K562 (cell line): ENCODE data around the gene ANAPC2. TPM values are rescaled to one million over a fixed set of nuclear protein-coding genes. Genes with fewer than 3 reads are reported as not detected.

Experiments
- ATAC-seq: fragments of 200-7000 bp; cut with Tn5 transposase; 3 replicates; pipeline ENCODE4 v1.9.1; 2020; ENCODE audit warnings: moderate library complexity
- BruUV-seq: library from RNA; stranded (reverse); fragments of 400-500 nt; replicated peaks from 2 replicates; lab custom pipeline; 2021; lab: Mats Ljungman, UMichigan
- CTCF ChIA-PET: fragments of 300-600 bp; formaldehyde crosslinking; extraction: SDS; loops from one replicate; lab custom pipeline; 2021; ENCODE audit warnings: low intra/inter-chr PET ratio; lab: Yijun Ruan, JAX
- POLR2A ChIA-PET: fragments of 300-600, 350-650 bp; sonication (Branson Sonifier 250); formaldehyde crosslinking; extraction: SDS; loops from one replicate; lab custom pipeline; 2021; ENCODE audit warnings: antibody characterized with exemption, inconsistent platforms; lab: Yijun Ruan, JAX
- DNase-seq, 4 experiments: peaks; one replicate each; pipeline versions ENCODE4 v3.0.0 to v3.0.0-alpha.2; 2011 to 2018; ENCODE audit warnings: low spot score in 3 of 4, mixed read lengths in 3 of 4; ENCODE audit errors: extremely low read depth in 1 of 4
- FAIRE-seq: peaks from 2 replicates; lab custom pipeline; 2011; peaks lifted over from hg19 to GRCh38; lab: Jason Lieb, UNC
- H2AFZ ChIP-seq: 2 replicates; pipeline ENCODE4 v1.6.0; 2011; ENCODE audit warnings: low read depth, low read length, control low read depth, inconsistent platforms
- H3K27ac ChIP-seq: fragments of 200-600 bp; 3 replicates; pipeline ENCODE4 v1.8.0; 2011; ENCODE audit warnings: low read depth, mild to moderate bottlenecking, control low read depth, inconsistent platforms, low read length, moderate library complexity, mixed read lengths; ENCODE audit errors: extremely low read depth
- H3K27me3 ChIP-seq, 2 experiments: fragments of 300-600 bp in 1 of 2; 2 replicates in 1 of 2; 3 replicates in 1 of 2; pipeline versions ENCODE4 v1.6.0 to v1.8.0; 2011; ENCODE audit warnings: inconsistent platforms in 2 of 2, low read length in 2 of 2, mild to moderate bottlenecking in 1 of 2, mixed read lengths in 1 of 2, moderate library complexity in 1 of 2; ENCODE audit not compliant: control insufficient read depth in 2 of 2, insufficient read depth in 2 of 2
- H3K36me3 ChIP-seq: fragments of 300-600 bp; 3 replicates; pipeline ENCODE4 v1.8.0; 2011; ENCODE audit warnings: mild to moderate bottlenecking, low read length, inconsistent platforms; ENCODE audit not compliant: control insufficient read depth, insufficient read depth
- H3K4me1 ChIP-seq, 2 experiments: fragments of 200-600 bp in 1 of 2; replicated peaks in 1 of 2; 2 replicates in 1 of 2; 3 replicates in 1 of 2; pipeline versions ENCODE4 v1.5.1 to v1.8.0; 2011; ENCODE audit warnings: inconsistent platforms in 2 of 2, low read length in 2 of 2, mild to moderate bottlenecking in 1 of 2, mixed read lengths in 1 of 2, moderate library complexity in 1 of 2; ENCODE audit not compliant: control insufficient read depth in 2 of 2, insufficient read depth in 2 of 2
- H3K4me2 ChIP-seq: 2 replicates; pipeline ENCODE4 v1.6.1; 2011; ENCODE audit warnings: low read length, control low read depth, inconsistent platforms, mixed read lengths; ENCODE audit not compliant: insufficient read depth
- H3K4me3 ChIP-seq: fragments of 200-600 bp; sonication (generic), shearing (Covaris generic); 2 replicates; pipeline ENCODE4 v1.5.1; 2016; ENCODE audit warnings: control low read depth, inconsistent platforms
- H3K79me2 ChIP-seq: fragments of 200-600 bp; 3 replicates; pipeline ENCODE4 v1.8.0; 2011; ENCODE audit warnings: low read length, inconsistent platforms; ENCODE audit not compliant: control insufficient read depth, insufficient read depth
- H3K9ac ChIP-seq, 2 experiments: 2 replicates each; pipeline versions ENCODE4 v1.6.0 to v1.6.1; 2011; ENCODE audit warnings: low read depth in 2 of 2, low read length in 2 of 2, control low read depth in 1 of 2, inconsistent platforms in 1 of 2, mild to moderate bottlenecking in 1 of 2, mixed read lengths in 1 of 2; ENCODE audit not compliant: insufficient read depth in 1 of 2
- H3K9me1 ChIP-seq: one replicate; pipeline ENCODE4 v1.6.0; 2011; ENCODE audit warnings: inconsistent platforms, mild to moderate bottlenecking, low read length, moderate library complexity; ENCODE audit not compliant: control insufficient read depth, insufficient read depth
- H3K9me3 ChIP-seq: replicated peaks from 2 replicates; pipeline ENCODE4 v1.5.1; 2011; ENCODE audit warnings: low read depth, low read length, inconsistent platforms; ENCODE audit not compliant: control insufficient read depth, insufficient read depth
- H4K20me1 ChIP-seq: replicated peaks from 2 replicates; pipeline ENCODE4 v1.6.1; 2011; ENCODE audit warnings: low read length, inconsistent platforms, mixed read lengths; ENCODE audit not compliant: control insufficient read depth, insufficient read depth
- ARID1B ChIP-seq: fragments of 450-650 bp; IDR thresholded peaks from 2 replicates; pipeline ENCODE4 v1.6.1; 2016; ENCODE audit warnings: antibody characterized with exemption, mild to moderate bottlenecking, inconsistent platforms
- EGR1 ChIP-seq: fragments of 450-650 bp; conservative IDR thresholded peaks from 2 replicates; pipeline ENCODE4 v1.6.1; 2017; ENCODE audit warnings: mild to moderate bottlenecking
- EHMT2 ChIP-seq: fragments of 450-650 bp; IDR thresholded peaks from 2 replicates; pipeline ENCODE4 v1.6.1; 2018; ENCODE audit warnings: antibody characterized with exemption
- FIP1L1 ChIP-seq: fragments of 200-400 bp; formaldehyde crosslinking; IDR thresholded peaks from 2 replicates; pipeline ENCODE4 v1.6.1; 2018; ENCODE audit warnings: mild to moderate bottlenecking, low read depth, low read length; ENCODE audit not compliant: poor library complexity, severe bottlenecking
- MCM7 ChIP-seq, 2 experiments: fragments of 450-650 bp; IDR thresholded peaks; 2 replicates each; pipeline ENCODE4 v1.6.1; 2016 to 2018
- MTA2 ChIP-seq: fragments of 450-650 bp; IDR thresholded peaks from 2 replicates; pipeline ENCODE4 v1.6.1; 2016; ENCODE audit warnings: low read depth
- RNF2 ChIP-seq: sonication (generic); IDR thresholded peaks from 2 replicates; pipeline ENCODE4 v1.6.1; 2016
- TAF7 ChIP-seq: fragments of 450-650 bp; IDR thresholded peaks from 2 replicates; pipeline ENCODE4 v1.6.1; 2016; ENCODE audit warnings: missing genetic modification characterization, missing compliant biosample characterization
- TEAD4 ChIP-seq, 2 experiments: sonication (generic) in 1 of 2; formaldehyde crosslinking in 1 of 2; IDR thresholded peaks; 2 replicates each; pipeline versions ENCODE4 v1.6.1 to v1.8.0; 2012 to 2022; ENCODE audit warnings: borderline replicate concordance in 1 of 2, inconsistent platforms in 1 of 2, low read length in 1 of 2, mild to moderate bottlenecking in 1 of 2, missing genetic modification reagents in 1 of 2
- ZNF12 ChIP-seq: sonication (generic); formaldehyde crosslinking; IDR thresholded peaks from 2 replicates; pipeline ENCODE4 v1.4.0; 2020; ENCODE audit warnings: mild to moderate bottlenecking, missing genetic modification reagents
- ZNF3 ChIP-seq: fragments of 250-450 bp; sonication (Bioruptor Pico); IDR thresholded peaks from 2 replicates; pipeline ENCODE4 v1.5.0; 2021; ENCODE audit warnings: mild to moderate bottlenecking, moderate library complexity
- ZNF316 ChIP-seq: fragments of 450-650 bp; IDR thresholded peaks from 2 replicates; pipeline ENCODE4 v1.6.1; 2016
- ZNF436 ChIP-seq: fragments of 250-450, 450-650 bp; sonication (Bioruptor Pico); formaldehyde crosslinking; IDR thresholded peaks from 2 replicates; pipeline ENCODE4 v1.7.0; 2020; ENCODE audit warnings: mild to moderate bottlenecking
- WGBS: fragments of 100-300 bp; shearing (Covaris generic); methylation state at CpG from one replicate; pipeline ENCODE4 v1.1.6; 2016; ENCODE audit warnings: low coverage, mixed read lengths; ENCODE audit not compliant: insufficient coverage; ENCODE audit errors: missing lambda C conversion rate; 5-methylcytosine and 5-hydroxymethylcytosine counted together
- in situ Hi-C: fragments of 300-500 bp; cut with MboI; formaldehyde crosslinking; loops from 4 replicates; pipeline ENCODE4 v1.15.0; 2018; ENCODE audit warnings: inconsistent platforms, mixed read lengths
- intact Hi-C: fragments of 100-400 bp; cut with micrococcal nuclease; formaldehyde crosslinking; loops from 2 replicates; pipeline ENCODE4 v1.14.2; 2022
- polyA plus RNA-seq, 8 experiments: library from polyadenylated mRNA; depleted of rRNA in 4 of 8; stranded (reverse) in 5 of 8; unstranded in 3 of 8; fragments of >200 nt; fragmentation: Nextera tagmentation in 2 of 8; fragmentation: Illumina TruSeq in 1 of 8; extraction: Ambion mirVana in 2 of 8; extraction: Trizol in 1 of 8; gene quantifications; 2 replicates each; pipeline versions ENCODE4 v1.2.1 to v1.2.3, GENCODE V29; 2011 to 2014; ENCODE audit warnings: inconsistent platforms in 1 of 8, missing spikeins in 1 of 8
- total RNA-seq, 7 experiments: library from RNA; depleted of rRNA in 6 of 7; stranded (reverse); fragments of >200 nt in 6 of 7; fragmentation: Illumina TruSeq in 2 of 7; extraction: Trizol in 2 of 7; gene quantifications; 2 replicates each; pipeline versions ENCODE4 v1.2.1 to v1.2.3, GENCODE V29; 2011 to 2021; ENCODE audit warnings: low replicate concordance in 1 of 7
- TF ChIP-seq, protein P1 (sequence below): fragments of 250-450 bp; sonication (Bioruptor Pico); IDR thresholded peaks from 2 replicates; pipeline ENCODE4 v1.4.0; 2020
- TF ChIP-seq, protein P2 (sequence below): sonication (generic); formaldehyde crosslinking; IDR thresholded peaks from 2 replicates; pipeline ENCODE4 v1.8.0; 2022; ENCODE audit warnings: missing genetic modification reagents, mild to moderate bottlenecking, moderate library complexity, borderline replicate concordance
- TF ChIP-seq, protein P3 (sequence below): fragments of 250-450 bp; sonication (Bioruptor Pico); IDR thresholded peaks from 2 replicates; pipeline ENCODE4 v1.4.0; 2020

ANAPC2 gene
- total and polyA plus RNA-seq, 9 of the 15 experiments (the other 6 are each of a cell fraction or from before 2014, with no cell fraction given), result 0.11 to 56.5 (median 17.1) TPM; not detected in 1

DNA sequence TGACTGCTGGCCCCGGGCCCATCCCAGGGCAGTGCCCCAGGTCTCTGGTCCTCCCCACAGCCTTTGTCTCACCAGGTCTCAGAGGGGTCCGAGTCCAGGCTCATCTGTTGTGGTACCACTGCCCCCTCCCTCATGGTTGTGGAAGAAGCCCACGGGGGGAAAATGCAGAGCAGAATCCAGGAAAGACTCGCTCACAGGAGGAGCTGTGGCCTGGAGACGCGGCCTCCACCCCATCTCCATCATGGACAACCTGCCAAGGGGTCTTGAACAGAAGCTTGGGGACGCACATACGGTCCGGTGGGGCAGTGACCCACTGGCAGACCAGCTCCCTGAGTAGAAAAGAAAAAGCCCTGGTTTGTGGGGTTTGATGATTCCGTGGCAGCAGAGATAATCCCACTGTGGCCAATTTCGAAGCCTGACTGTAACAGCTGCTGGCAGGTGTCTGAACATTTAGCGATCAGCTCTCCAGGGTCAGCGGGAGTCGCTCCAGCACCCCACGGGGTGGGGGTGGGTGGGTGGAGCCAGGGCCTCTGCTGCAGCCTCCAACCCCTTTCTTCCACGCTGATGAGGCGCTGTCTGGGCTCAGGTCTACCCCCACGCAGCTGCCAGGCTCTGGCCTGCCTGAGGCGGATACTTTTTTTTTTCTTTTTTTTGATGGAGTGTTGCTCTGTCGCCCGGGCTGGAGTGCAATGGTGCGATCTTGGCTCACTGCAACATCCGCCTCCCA lies 51.3 kb downstream of the ANAPC2 start:
- H3K9ac ChIP-seq, result 0 out of 4 replicates have a peak overlapping the region, but pooled peaks of 1 of the 2 experiments have one; percentile 17
- no peaks in the 10 kb centered on the region for H3K9me3 ChIP-seq
- H3K4me1 ChIP-seq, result peaks cover 0 to 51% of the 10 kb centered on the region in 2 experiments; a peak in 2 of 5 replicates
- H3K4me3 ChIP-seq, result no peak overlapping the region
- ChIA-PET CTCF (no interaction called here), POLR2A (interaction anchor here (0.6 to 1.4 kb wide), 3 partner anchors 7 to 52 kb away, joined by 3 to 5 read pairs (median 3); no protein-coding TSS in a partner anchor)
- H3K9me1 ChIP-seq, result no peaks in the 10 kb centered on the region
- H3K36me3 ChIP-seq, result no peaks in the 10 kb centered on the region
- peak in 3 of 4 experiments; percentile 22 to 51 (median 45) for DNase-seq
- FAIRE-seq, result no peak
- peaks cover 19% of the 10 kb centered on the region for H4K20me1 ChIP-seq
- H3K79me2 ChIP-seq, result no peaks in the 10 kb centered on the region
- no peak overlapping the region for H3K27ac ChIP-seq
- no peak; the same call in 2 of the 3 replicates for ATAC-seq
- intact Hi-C loops, result no loop called here
- H3K27me3 ChIP-seq, result peaks cover 39 to 65% of the 10 kb centered on the region in 2 experiments; a peak in 4 of 5 replicates
- 7% methylated on average over 23 of the region's 23 CpGs for WGBS
- H2AFZ ChIP-seq, result no peak overlapping the region
- in situ Hi-C loops, result no loop called here
- no TSS peak for BruUV-seq
- H3K4me2 ChIP-seq, result no peak overlapping the region
- TF ChIP-seq MTA2 (no peak), ZNF3 (no peak), ZNF316 (no peak), MCM7 (IDR thresholded peaks at IDR 0.05) (no peak), ZNF12 (no peak), FIP1L1 (no peak), EHMT2 (no peak), TEAD4 (IDR thresholded peaks at IDR 0.05; ENCODE audit: low read length) (no peak), TEAD4 (CRISPR knock-in tag; IDR thresholded peaks at IDR 0.05; ENCODE audit: borderline replicate concordance) (no peak), TAF7 (tag) (no peak), ARID1B (no peak), RNF2 (no peak), EGR1 (no peak), ZNF436 (no peak)
- TF ChIP-seq, protein P1, sequence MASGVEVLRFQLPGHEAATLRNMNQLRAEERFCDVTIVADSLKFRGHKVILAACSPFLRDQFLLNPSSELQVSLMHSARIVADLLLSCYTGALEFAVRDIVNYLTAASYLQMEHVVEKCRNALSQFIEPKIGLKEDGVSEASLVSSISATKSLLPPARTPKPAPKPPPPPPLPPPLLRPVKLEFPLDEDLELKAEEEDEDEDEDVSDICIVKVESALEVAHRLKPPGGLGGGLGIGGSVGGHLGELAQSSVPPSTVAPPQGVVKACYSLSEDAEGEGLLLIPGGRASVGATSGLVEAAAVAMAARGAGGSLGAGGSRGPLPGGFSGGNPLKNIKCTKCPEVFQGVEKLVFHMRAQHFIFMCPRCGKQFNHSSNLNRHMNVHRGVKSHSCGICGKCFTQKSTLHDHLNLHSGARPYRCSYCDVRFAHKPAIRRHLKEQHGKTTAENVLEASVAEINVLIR, result no peak
- TF ChIP-seq, protein P2, sequence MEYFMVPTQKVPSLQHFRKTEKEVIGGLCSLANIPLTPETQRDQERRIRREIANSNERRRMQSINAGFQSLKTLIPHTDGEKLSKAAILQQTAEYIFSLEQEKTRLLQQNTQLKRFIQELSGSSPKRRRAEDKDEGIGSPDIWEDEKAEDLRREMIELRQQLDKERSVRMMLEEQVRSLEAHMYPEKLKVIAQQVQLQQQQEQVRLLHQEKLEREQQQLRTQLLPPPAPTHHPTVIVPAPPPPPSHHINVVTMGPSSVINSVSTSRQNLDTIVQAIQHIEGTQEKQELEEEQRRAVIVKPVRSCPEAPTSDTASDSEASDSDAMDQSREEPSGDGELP (CRISPR knock-in tag), result no peak
- TF ChIP-seq, protein P3, sequence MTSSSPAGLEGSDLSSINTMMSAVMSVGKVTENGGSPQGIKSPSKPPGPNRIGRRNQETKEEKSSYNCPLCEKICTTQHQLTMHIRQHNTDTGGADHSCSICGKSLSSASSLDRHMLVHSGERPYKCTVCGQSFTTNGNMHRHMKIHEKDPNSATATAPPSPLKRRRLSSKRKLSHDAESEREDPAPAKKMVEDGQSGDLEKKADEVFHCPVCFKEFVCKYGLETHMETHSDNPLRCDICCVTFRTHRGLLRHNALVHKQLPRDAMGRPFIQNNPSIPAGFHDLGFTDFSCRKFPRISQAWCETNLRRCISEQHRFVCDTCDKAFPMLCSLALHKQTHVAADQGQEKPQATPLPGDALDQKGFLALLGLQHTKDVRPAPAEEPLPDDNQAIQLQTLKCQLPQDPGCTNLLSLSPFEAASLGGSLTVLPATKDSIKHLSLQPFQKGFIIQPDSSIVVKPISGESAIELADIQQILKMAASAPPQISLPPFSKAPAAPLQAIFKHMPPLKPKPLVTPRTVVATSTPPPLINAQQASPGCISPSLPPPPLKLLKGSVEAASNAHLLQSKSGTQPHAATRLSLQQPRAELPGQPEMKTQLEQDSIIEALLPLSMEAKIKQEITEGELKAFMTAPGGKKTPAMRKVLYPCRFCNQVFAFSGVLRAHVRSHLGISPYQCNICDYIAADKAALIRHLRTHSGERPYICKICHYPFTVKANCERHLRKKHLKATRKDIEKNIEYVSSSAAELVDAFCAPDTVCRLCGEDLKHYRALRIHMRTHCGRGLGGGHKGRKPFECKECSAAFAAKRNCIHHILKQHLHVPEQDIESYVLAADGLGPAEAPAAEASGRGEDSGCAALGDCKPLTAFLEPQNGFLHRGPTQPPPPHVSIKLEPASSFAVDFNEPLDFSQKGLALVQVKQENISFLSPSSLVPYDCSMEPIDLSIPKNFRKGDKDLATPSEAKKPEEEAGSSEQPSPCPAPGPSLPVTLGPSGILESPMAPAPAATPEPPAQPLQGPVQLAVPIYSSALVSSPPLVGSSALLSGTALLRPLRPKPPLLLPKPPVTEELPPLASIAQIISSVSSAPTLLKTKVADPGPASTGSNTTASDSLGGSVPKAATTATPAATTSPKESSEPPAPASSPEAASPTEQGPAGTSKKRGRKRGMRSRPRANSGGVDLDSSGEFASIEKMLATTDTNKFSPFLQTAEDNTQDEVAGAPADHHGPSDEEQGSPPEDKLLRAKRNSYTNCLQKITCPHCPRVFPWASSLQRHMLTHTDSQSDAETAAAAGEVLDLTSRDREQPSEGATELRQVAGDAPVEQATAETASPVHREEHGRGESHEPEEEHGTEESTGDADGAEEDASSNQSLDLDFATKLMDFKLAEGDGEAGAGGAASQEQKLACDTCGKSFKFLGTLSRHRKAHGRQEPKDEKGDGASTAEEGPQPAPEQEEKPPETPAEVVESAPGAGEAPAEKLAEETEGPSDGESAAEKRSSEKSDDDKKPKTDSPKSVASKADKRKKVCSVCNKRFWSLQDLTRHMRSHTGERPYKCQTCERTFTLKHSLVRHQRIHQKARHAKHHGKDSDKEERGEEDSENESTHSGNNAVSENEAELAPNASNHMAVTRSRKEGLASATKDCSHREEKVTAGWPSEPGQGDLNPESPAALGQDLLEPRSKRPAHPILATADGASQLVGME, result no peak
